Nucleus accumbens (tissue), 56 donors: ENCODE measurements around the gene ETV3L.
A peak's percentile ranks its signal among the peaks of the same experiment; 100 is the strongest.
"Not testable (repeated sequence)": the region's sequence is repeated elsewhere in the genome, so short reads cannot be mapped to it uniquely, and the experiment has no call there.

Experiments used
- DNase-seq, 56 donors: peaks; one replicate each; lab custom pipeline; 2025; lab: John Stamatoyannopoulos, UW

Gene ETV3L

DNA sequence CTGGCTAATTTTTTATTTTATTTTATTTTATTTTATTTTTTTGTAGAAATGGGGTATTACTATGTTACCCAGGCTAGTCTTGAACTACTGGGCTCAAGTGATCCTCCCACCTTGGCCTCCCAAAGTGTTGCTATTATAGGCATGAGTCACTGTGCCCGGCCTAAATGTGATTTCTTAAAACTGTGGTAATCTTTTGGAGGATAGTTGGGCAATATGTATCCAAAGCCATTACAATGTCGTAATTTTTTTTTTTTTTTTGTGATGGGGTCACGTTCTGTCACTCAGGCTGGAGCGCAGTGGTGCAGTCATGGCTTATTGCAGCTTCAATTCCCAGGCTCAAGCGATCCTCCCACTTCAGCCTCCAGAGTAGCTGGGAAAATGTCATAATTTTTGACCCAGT is 14.2 kb downstream of the ETV3L start:
- no peak for DNase-seq

DNA sequence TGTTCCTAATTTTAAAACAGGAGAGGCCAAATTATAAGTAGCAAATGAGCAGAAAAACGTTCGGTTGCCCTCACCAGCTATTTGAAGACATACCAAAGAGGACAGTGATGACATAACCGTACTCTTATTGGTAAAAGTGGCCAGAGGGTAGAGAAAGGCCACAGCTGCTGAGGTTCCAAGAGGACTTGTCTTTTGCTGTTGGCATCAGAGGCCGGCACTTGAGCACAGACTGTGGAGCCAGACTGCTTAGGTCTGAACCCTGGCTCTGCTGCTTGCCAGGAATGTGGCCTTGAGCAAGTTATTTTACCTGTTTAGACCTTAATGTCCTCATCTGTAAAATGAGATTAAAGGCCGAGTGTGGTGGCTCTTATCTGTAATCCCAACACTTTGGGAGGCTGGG is 14.9 kb downstream of the ETV3L start:
- no peak for DNase-seq

DNA sequence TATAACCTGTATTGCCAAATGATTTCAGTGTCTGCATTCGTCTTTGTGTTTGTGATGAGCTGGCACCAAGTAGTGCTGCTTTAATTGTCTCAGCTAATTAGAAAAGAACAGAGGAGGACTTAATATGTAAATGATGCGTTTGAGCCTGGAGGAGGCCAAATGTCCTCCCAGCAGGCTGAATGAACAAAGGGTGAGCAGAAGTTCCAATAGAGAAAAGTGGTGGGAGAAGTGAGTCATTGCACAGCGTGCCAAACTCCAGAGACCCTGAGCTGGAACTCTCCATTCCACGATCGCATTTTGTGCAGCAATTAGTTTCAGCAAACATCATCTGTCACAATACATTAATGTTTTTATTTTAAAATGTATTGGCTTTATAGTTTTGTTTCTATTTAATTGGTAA is 17.9 kb downstream of the ETV3L start:
- peak in 1 of 56 donors; percentile 8 for DNase-seq

DNA sequence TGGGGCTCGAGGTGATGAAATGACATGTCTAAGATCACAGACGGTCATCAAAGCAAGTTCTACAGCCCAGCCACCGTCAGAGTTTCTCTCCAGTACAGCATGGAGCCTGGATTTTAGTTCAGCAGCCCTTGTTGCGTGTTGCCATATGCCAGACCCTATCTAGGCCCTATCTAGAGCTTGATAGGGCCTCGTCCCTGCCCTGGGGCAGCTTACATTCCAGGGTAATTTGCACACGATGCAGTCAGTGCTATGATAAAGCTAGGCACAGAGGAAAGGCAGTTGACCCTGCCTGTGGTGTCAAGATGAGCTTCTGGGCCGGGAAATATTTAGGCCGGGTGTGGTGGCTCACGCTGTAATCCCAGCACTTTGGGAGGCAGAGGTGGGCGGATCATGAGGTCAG is 18.9 kb downstream of the ETV3L start:
- no peak for DNase-seq

DNA sequence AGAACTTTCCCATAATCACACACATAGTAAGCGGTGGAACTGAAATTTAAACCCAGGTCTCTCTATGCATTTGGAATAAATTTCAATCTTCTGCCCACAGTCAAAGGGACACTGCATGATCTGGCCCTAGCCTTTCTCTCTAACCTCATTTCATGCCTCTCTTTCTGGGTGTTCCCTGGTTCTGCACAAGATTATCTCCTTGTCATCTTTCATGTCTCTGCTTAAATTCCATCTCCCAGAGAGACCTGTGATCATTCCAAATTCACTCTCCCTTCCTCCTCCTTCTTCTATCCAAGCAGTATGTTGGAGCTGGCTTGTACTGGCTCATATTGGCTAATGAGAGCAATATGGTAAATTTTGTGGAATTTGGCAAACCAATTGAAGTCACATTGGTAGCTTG is 22.2 kb downstream of the ETV3L start:
- no peak for DNase-seq

- DNase-seq = peak in 43 of 56 donors; percentile 7 to 69 (median 36)
Measured at GRCh38 chr1:157073944-157074685, 25.5 kb downstream of the ETV3L start.

GRCh38 chr1:157069601-157070000 is 30.0 kb downstream of the ETV3L start:
- DNase-seq = no peak

DNA sequence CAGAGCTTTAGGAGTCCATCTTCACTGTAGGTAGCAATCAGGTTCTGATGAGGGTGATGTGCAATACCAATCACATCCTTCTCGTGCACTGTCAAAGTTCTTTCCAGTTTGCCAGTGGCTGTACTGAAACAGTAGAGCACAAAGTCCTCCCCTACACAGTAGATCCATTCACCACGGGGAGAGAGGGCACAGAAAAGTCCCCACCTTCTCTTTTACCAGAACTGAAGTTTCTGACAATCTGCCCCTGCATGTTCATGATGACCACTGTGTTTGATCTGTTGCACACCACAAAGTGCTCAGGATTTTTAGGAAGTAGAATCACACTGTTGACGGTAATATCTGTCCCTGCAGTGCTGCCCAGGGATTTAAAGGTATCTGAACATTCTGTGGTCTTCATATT is 40.4 kb downstream of the ETV3L start:
- DNase-seq = not testable (repeated sequence)

- no peak for DNase-seq
Measured at GRCh38 chr1:157056269-157056668, 43.3 kb downstream of the ETV3L start.

DNA sequence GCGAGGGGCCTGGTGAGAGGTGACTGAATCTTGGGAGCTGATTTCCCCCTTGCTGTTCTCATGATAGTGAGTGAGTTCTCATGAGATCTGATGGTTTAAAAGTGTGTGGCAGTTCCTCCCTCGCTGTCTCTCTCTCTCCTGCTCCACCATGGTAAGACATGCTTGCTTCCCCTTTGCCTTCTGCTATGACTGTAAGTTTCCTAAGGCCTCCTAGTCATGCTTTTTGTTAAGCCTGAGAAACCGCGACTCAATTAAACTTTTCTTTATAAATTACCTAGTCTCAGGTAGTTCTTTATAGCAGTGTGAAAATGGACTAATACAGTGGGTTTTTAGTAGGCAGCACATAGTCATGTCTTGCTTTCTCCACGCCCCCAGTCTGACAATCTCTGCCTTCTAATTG is 43.9 kb downstream of the ETV3L start:
- not testable (repeated sequence) for DNase-seq

- no peak for DNase-seq
Measured at GRCh38 chr1:157050836-157051235, 48.8 kb downstream of the ETV3L start.

DNA sequence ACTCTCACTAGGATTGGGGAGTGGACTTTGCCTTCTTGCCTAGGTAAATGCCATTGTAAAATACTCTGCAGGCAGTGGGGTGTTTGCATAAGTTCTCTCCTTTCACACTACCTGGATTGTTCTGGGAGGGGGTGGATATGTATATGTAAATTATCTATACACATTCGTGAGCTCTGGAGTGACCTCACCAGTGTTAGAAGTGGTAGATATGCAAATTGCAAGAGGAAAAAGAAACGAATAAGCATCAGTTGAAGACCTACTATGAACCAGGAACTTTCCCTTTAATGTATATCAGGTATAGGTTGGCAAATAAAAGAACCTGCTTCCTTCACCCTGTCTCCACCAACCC is 52.6 kb downstream of the ETV3L start:
- no peak for DNase-seq

- DNase-seq = peak in 55 of 56 donors; percentile 14 to 93 (median 79)
Measured at GRCh38 chr1:157045250-157046218, 54.1 kb downstream of the ETV3L start, which contains the start of gene ARHGEF11. Gene ARHGEF11, minus strand, starts transcription at chr1:157045742. Its CDS starts 1,412 bp downstream, at chr1:157044330.

DNA sequence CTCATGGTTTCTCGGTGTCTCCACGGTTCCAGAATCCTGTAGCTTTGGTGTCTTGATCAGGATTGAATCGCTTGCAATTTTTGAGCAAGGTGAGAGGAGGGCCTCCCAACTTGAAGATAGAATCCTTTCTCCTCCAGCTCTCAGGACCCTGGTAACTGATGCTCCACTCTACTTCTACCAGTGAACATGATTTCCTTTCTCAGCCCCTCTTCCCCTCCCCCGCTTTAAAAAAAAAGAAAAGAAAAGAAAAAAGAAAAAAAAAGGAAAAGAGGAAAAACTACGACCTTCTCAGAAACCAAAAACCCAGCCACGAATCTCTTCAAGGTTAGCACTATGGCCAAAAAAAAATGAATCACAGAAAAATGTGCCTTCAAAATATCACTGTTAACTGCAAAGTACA is 55.3 kb downstream of the ETV3L start:
- no peak for DNase-seq

GRCh38 chr1:157043685-157044084 is 55.9 kb downstream of the ETV3L start:
- DNase-seq = no peak

- no peak for DNase-seq
Measured at GRCh38 chr1:157042846-157043245, 56.8 kb downstream of the ETV3L start.
